NCI-H1417 treated with DMSO at 0.1 percent for 48 hours (cell line): ENCODE results near the gene ID3.
A peak's percentile ranks its signal among the peaks of the same experiment; 100 is the strongest.
"Not testable (repeated sequence)": the region's sequence is repeated elsewhere in the genome, so short reads cannot be mapped to it uniquely, and the experiment has no call there.

ENCODE experiments used
- DNase-seq: peaks from one replicate; lab custom pipeline; 2025; lab: John Stamatoyannopoulos, UW

Gene ID3

GRCh38 chr1:23548704-23549143 is 10.6 kb downstream of the ID3 start:
- no peak for DNase-seq

GRCh38 chr1:23546897-23547584 is 12.3 kb downstream of the ID3 start:
- DNase-seq = no peak

- no peak for DNase-seq
These were observed 13.4 kb downstream of the ID3 start for GRCh38 chr1:23545851-23546250.

- peak; percentile 39 for DNase-seq
These were observed 14.6 kb downstream of the ID3 start for GRCh38 chr1:23544444-23545389.

GRCh38 chr1:23543707-23544443 is 15.4 kb downstream of the ID3 start:
- no peak for DNase-seq

- not testable (repeated sequence) for DNase-seq
These were observed 16.4 kb downstream of the ID3 start for GRCh38 chr1:23542940-23543339.

GRCh38 chr1:23539698-23540266 is 19.5 kb downstream of the ID3 start:
- peak; percentile 60 for DNase-seq

GRCh38 chr1:23537296-23537973 is 21.9 kb downstream of the ID3 start:
- DNase-seq = no peak

GRCh38 chr1:23533246-23534023 is 25.9 kb downstream of the ID3 start:
- DNase-seq = no peak

- DNase-seq = no peak
These were observed 27.7 kb downstream of the ID3 start for GRCh38 chr1:23531562-23532094.

GRCh38 chr1:23530747-23531561 is 28.3 kb downstream of the ID3 start, which contains the start of gene E2F2:
E2F2 (minus strand) TSS chr1:23531233; CDS start chr1:23530793, 440 bp downstream.
- DNase-seq = peak; percentile 70

GRCh38 chr1:23530087-23530746 is 29.1 kb downstream of the ID3 start:
- no peak for DNase-seq

GRCh38 chr1:23529146-23530086 is 29.9 kb downstream of the ID3 start:
- DNase-seq = no peak

- no peak for DNase-seq
These were observed 30.9 kb downstream of the ID3 start for GRCh38 chr1:23528250-23528978.

- DNase-seq = no peak
These were observed 31.4 kb downstream of the ID3 start for GRCh38 chr1:23527900-23528249.

- no peak for DNase-seq
These were observed 31.9 kb downstream of the ID3 start for GRCh38 chr1:23527366-23527765.
